T-cell (primary cell): ENCODE data around the gene PPIH. TPM values are rescaled to one million over a fixed set of nuclear protein-coding genes. Genes with fewer than 3 reads are reported as not detected.

Experiments
- total RNA-seq, 35 experiments: library from RNA in 6 of 35; stranded (reverse) in 6 of 35; fragments of 120-200 nt in 1 of 35; gene quantifications; one replicate each; pipeline versions ENCODE4 v1.2.1 to v1.2.4 and lab custom pipeline; 2013 to 2026

Gene PPIH
- total RNA-seq, 5 donors from 2014 or later (not counting 1 experiment from before 2014, with no cell fraction given) = 37.4 to 43.1 (median 41.3) TPM

Other genes with a start within 250 kb of the PPIH start
- 1 to 10 TPM in 1 of 5 donors, under 1 TPM in 3, not detected in 1; 0.26 to 1.3 (median 0.68) TPM for gene ZMYND12, start 202.4 kb upstream of the PPIH start, total RNA-seq
- 10 to 100 TPM; 47.4 to 63.4 (median 61.8) TPM for gene PPCS, start 201.9 kb upstream of the PPIH start, total RNA-seq
- gene CCDC30, start 195.1 kb upstream of the PPIH start, total RNA-seq = 1 to 10 TPM; 3.3 to 6.3 (median 4.3) TPM
- 100 to 1,000 TPM; 274 to 340 (median 307) TPM for gene YBX1, start 24.0 kb downstream of the PPIH start, total RNA-seq
- gene CLDN19, start 81.8 kb downstream of the PPIH start, total RNA-seq = under 1 TPM in 1 of 5 donors, not detected in 4; 0.18 TPM
- 10 to 100 TPM; 23.5 to 62.9 (median 58.3) TPM for gene P3H1, start 108.6 kb downstream of the PPIH start, total RNA-seq
- 10 to 100 TPM; 12.4 to 15.3 (median 13.9) TPM for gene C1orf50, start 108.8 kb downstream of the PPIH start, total RNA-seq
- 1 to 10 TPM in 2 of 5 donors, under 1 TPM in 3; 0.20 to 1.7 (median 0.88) TPM for gene TMEM269, start 126.6 kb downstream of the PPIH start, total RNA-seq
- 1 to 10 TPM; 5.7 to 7.6 (median 6.7) TPM for gene ERMAP, start 158.7 kb downstream of the PPIH start, total RNA-seq
- 10 to 100 TPM; 15.8 to 19.7 (median 18.7) TPM for gene SVBP, start 159.0 kb downstream of the PPIH start, total RNA-seq
- gene ZNF691, start 188.2 kb downstream of the PPIH start, total RNA-seq = 10 to 100 TPM in 3 of 5 donors, 1 to 10 TPM in 2; 4.7 to 14.9 (median 13.0) TPM